A549 (cell line): Measurements from ENCODE around the gene NUB1. TPM values are rescaled to one million over a fixed set of nuclear protein-coding genes. Genes with fewer than 3 reads are reported as not detected.

ENCODE experiments used
- ATAC-seq, 2 experiments: fragments of 200-7000 bp in 1 of 2; fragments of >200 bp in 1 of 2; cut with Nextera tagmentation in 1 of 2; cut with Tn5 transposase in 1 of 2; 3 replicates each; pipeline versions ENCODE4 v1.8.0 to v1.9.1; 2018 to 2020; ENCODE audit warnings: mild to moderate bottlenecking in 1 of 2, moderate library complexity in 1 of 2
- CTCF ChIA-PET: fragments of 300-600 bp; sonication (Branson Sonifier 250); formaldehyde crosslinking; extraction: SDS; loops from one replicate; lab custom pipeline; 2021; ENCODE audit warnings: antibody characterized with exemption, inconsistent platforms; lab: Yijun Ruan, JAX
- POLR2A ChIA-PET: fragments of 350-600 bp; formaldehyde crosslinking; extraction: SDS; loops from one replicate; lab custom pipeline; 2021; ENCODE audit warnings: antibody characterized with exemption, inconsistent platforms; lab: Yijun Ruan, JAX
- DNase-seq, 2 experiments: peaks; one replicate each; pipeline versions ENCODE4 v3.0.0 to v3.0.0-alpha.2; 2011 to 2016; ENCODE audit warnings: low read depth in 1 of 2, low spot score in 1 of 2
- FAIRE-seq: peaks from 2 replicates; lab custom pipeline; 2011; peaks lifted over from hg19 to GRCh38; lab: Jason Lieb, UNC
- H3K27ac ChIP-seq, 2 experiments: fragments of >200 bp; sonication (Bioruptor Twin); formaldehyde crosslinking; 3 replicates each; pipeline ENCODE4 v1.5.1; 2016 to 2017
- H3K4me1 ChIP-seq: fragments of >200 bp; sonication (Bioruptor Twin); formaldehyde crosslinking; 3 replicates; pipeline ENCODE4 v1.6.1; 2016
- H3K4me2 ChIP-seq: fragments of >200 bp; sonication (Bioruptor Twin); formaldehyde crosslinking; 3 replicates; pipeline ENCODE4 v1.6.1; 2016
- H3K4me3 ChIP-seq: fragments of >200 bp; sonication (Bioruptor Twin); formaldehyde crosslinking; 3 replicates; pipeline ENCODE4 v1.5.1; 2016
- H3K9me3 ChIP-seq: fragments of >200 bp; sonication (Bioruptor Twin); formaldehyde crosslinking; 3 replicates; pipeline ENCODE4 v1.6.1; 2016
- CHD2 ChIP-seq: fragments of 150-350 bp; IDR thresholded peaks from 2 replicates; pipeline ENCODE4 v1.6.1; 2014; ENCODE audit warnings: low read length; ENCODE audit not compliant: partially characterized antibody
- CHD4 ChIP-seq: fragments of 200-600 bp; sonication (generic); IDR thresholded peaks from 2 replicates; pipeline ENCODE4 v1.6.1; 2016; ENCODE audit warnings: antibody characterized with exemption, mild to moderate bottlenecking, borderline replicate concordance
- EHMT2 ChIP-seq: fragments of 200-600 bp; sonication (generic); IDR thresholded peaks from 2 replicates; pipeline ENCODE4 v1.6.1; 2016; ENCODE audit warnings: antibody characterized with exemption, low read depth, mild to moderate bottlenecking, moderate library complexity
- FOXS1 ChIP-seq: fragments of 250-450 bp; sonication (Bioruptor Pico); IDR thresholded peaks from 2 replicates; pipeline ENCODE4 v1.5.0; 2020; ENCODE audit warnings: mild to moderate bottlenecking, moderate library complexity
- HDAC2 ChIP-seq: fragments of 200-600 bp; sonication (generic); IDR thresholded peaks from 2 replicates; pipeline ENCODE4 v1.6.1; 2016
- JUN ChIP-seq, 2 experiments: fragments of >200 bp; sonication (Bioruptor Twin); formaldehyde crosslinking; IDR thresholded peaks; 2 replicates in 1 of 2; 3 replicates in 1 of 2; pipeline ENCODE4 v1.6.1; 2016 to 2017
- MAFK ChIP-seq: fragments of 450-650 bp; IDR thresholded peaks from 2 replicates; pipeline ENCODE4 v1.6.1; 2014; ENCODE audit not compliant: partially characterized antibody
- MAX ChIP-seq: IDR thresholded peaks from 2 replicates; pipeline ENCODE4 v1.6.1; 2012
- NPAS2 ChIP-seq: fragments of 250-450 bp; sonication (Bioruptor Pico); IDR thresholded peaks from 2 replicates; pipeline ENCODE4 v1.8.0; 2022; ENCODE audit warnings: mild to moderate bottlenecking, moderate library complexity, borderline replicate concordance
- PBX3 ChIP-seq: IDR thresholded peaks from 2 replicates; pipeline ENCODE4 v1.6.1; 2012
- PHF8 ChIP-seq: fragments of 200-600 bp; sonication (generic); IDR thresholded peaks from 2 replicates; pipeline ENCODE4 v1.6.1; 2016; ENCODE audit warnings: low read depth, mild to moderate bottlenecking, antibody characterized with exemption, moderate library complexity, borderline replicate concordance
- POLR2AphosphoS2 ChIP-seq: conservative IDR thresholded peaks from 2 replicates; pipeline ENCODE4 v1.6.1; 2012; ENCODE audit warnings: low read length, improper control_type of control experiment, inconsistent platforms
- RCOR1 ChIP-seq: fragments of 150-350 bp; IDR thresholded peaks from 2 replicates; pipeline ENCODE4 v1.6.1; 2014; ENCODE audit warnings: antibody characterized with exemption, low read length, low read depth
- REST ChIP-seq: fragments of 200-600 bp; sonication (generic); IDR thresholded peaks from 2 replicates; pipeline ENCODE4 v1.6.1; 2016; ENCODE audit warnings: antibody characterized with exemption, mild to moderate bottlenecking, moderate library complexity
- RFX5 ChIP-seq: fragments of 450-650 bp; IDR thresholded peaks from 2 replicates; pipeline ENCODE4 v1.7.1; 2014; ENCODE audit warnings: antibody characterized with exemption, mild to moderate bottlenecking, moderate library complexity
- RNF2 ChIP-seq: fragments of 200-600 bp; sonication (generic); IDR thresholded peaks from 2 replicates; pipeline ENCODE4 v1.6.1; 2016; ENCODE audit warnings: low read depth, mild to moderate bottlenecking, antibody characterized with exemption, moderate library complexity, borderline replicate concordance
- SMC3 ChIP-seq: fragments of >200 bp; sonication (Bioruptor Twin); formaldehyde crosslinking; IDR thresholded peaks from 3 replicates; pipeline ENCODE4 v1.6.1; 2018; ENCODE audit warnings: inconsistent platforms
- TFCP2L1 ChIP-seq: fragments of 250-450 bp; sonication (Bioruptor Pico); IDR thresholded peaks from 2 replicates; pipeline ENCODE4 v1.5.0; 2021; ENCODE audit warnings: mild to moderate bottlenecking
- USF2 ChIP-seq: fragments of 450-650 bp; IDR thresholded peaks from 2 replicates; pipeline ENCODE4 v1.6.1; 2014; ENCODE audit warnings: antibody characterized with exemption
- ZNF302 ChIP-seq: fragments of 250-450 bp; sonication (Bioruptor Pico); IDR thresholded peaks from 2 replicates; pipeline ENCODE4 v1.9.0; 2021; ENCODE audit warnings: inconsistent platforms, mild to moderate bottlenecking, moderate library complexity
- WGBS: methylation state at CpG from one replicate; pipeline ENCODE4 v1.1.6; 2017; ENCODE audit errors: missing lambda C conversion rate; 5-methylcytosine and 5-hydroxymethylcytosine counted together
- polyA plus RNA-seq, 4 experiments: library from polyadenylated mRNA; depleted of rRNA in 3 of 4; stranded (reverse); fragments of >200 nt; fragmentation: RNase III in 1 of 4; extraction: RNeasy Plus Mini Kit Qiagen cat#74134 plus additional on column Dnase treatment in 1 of 4; gene quantifications; 2 replicates in 3 of 4; 3 replicates in 1 of 4; pipeline ENCODE4 v1.2.3, GENCODE V29; 2011 to 2017

Gene NUB1
- polyA plus RNA-seq, 2 of the 4 experiments (the other 2 are of a cell fraction) = 45.0 to 105 TPM

GRCh38 chr7:151316896-151317295 is 24.7 kb upstream of the NUB1 start:
- 55% methylated on average over 11 of the region's 11 CpGs for WGBS
- peaks cover 21% of the 10 kb centered on the region; the same call in 1 of the 3 replicates for H3K9me3 ChIP-seq
- TF ChIP-seq USF2 = no peak
- no peak for TF ChIP-seq RFX5
- no peak for TF ChIP-seq JUN (IDR thresholded peaks at IDR 0.05)
- no peak for TF ChIP-seq MAFK
- TF ChIP-seq MAX = no peak
- TF ChIP-seq RNF2 = no peak
- no peak for TF ChIP-seq CHD4
- TF ChIP-seq FOXS1 (CRISPR knock-in tag) = no peak
- no peak overlapping the region for H3K27ac ChIP-seq
- no peak overlapping the region for H3K4me2 ChIP-seq
- H3K4me1 ChIP-seq = 0 out of 3 replicates have a peak, but pooled peaks cover 3% of the 10 kb centered on the region
- H3K4me3 ChIP-seq = no peak overlapping the region
- no peak for DNase-seq
- CTCF ChIA-PET = interaction anchor here (0.8 to 9.5 kb wide), 10 partner anchors 9 to 443 kb away, joined by 3 to 234 read pairs (median 44); partner anchors contain the start of gene NUB1
- FAIRE-seq = no peak
- ATAC-seq = no peak
- POLR2A ChIA-PET = no interaction called here

GRCh38 chr7:151317936-151318335 is 23.7 kb upstream of the NUB1 start:
- Histone ChIP-seq H3K4me3 (no peak overlapping the region), H3K4me2 (no peak overlapping the region), H3K9me3 (peaks cover 21% of the 10 kb centered on the region; the same call in 1 of the 3 replicates)
- DNase-seq (no peak), FAIRE-seq (no peak)
- ChIA-PET CTCF (interaction anchor here (0.8 to 9.5 kb wide), 8 partner anchors 8 to 442 kb away, joined by 3 to 234 read pairs (median 48); partner anchors contain the start of gene NUB1), POLR2A (no interaction called here)
- WGBS = 34% methylated on average over 4 of the region's 4 CpGs
- no peak for TF ChIP-seq HDAC2
- TF ChIP-seq EHMT2 = no peak
- no peak for TF ChIP-seq RCOR1
- no peak for TF ChIP-seq SMC3
- no peak for TF ChIP-seq CHD2
- no peak for TF ChIP-seq TFCP2L1 (CRISPR knock-in tag)
- no peak for TF ChIP-seq PHF8
- TF ChIP-seq ZNF302 (CRISPR knock-in tag) = no peak
- no peak for TF ChIP-seq PBX3
- no peak for TF ChIP-seq MAFK
- no peak for TF ChIP-seq POLR2AphosphoS2
- TF ChIP-seq REST = no peak
- no peak for TF ChIP-seq NPAS2 (CRISPR knock-in tag)
- TF ChIP-seq, all 56 proteins: peak for 0
- no peak for ATAC-seq
- Histone ChIP-seq H3K4me1 (0 out of 3 replicates have a peak, but pooled peaks cover 3% of the 10 kb centered on the region), H3K27ac (no peak overlapping the region)
